DOHH2 (cell line): ENCODE data around the gene PRMT2.

Experiments used
- EZH2phosphoT487 ChIP-seq: fragments of 200-600 bp; sonication (generic); IDR thresholded peaks from 2 replicates; pipeline ENCODE4 v1.6.1; 2017; ENCODE audit warnings: borderline replicate concordance, mild to moderate bottlenecking, antibody characterized with exemption, low read length, moderate library complexity, mixed read lengths
- TF ChIP-seq, protein P1 (sequence below): fragments of 200-600 bp; sonication (generic); IDR thresholded peaks from one replicate; pipeline ENCODE4 v1.5.1; 2014; ENCODE audit warnings: antibody characterized with exemption, mild to moderate bottlenecking, low read depth, low read length; ENCODE audit not compliant: poor library complexity, severe bottlenecking

- TF ChIP-seq, protein P1, sequence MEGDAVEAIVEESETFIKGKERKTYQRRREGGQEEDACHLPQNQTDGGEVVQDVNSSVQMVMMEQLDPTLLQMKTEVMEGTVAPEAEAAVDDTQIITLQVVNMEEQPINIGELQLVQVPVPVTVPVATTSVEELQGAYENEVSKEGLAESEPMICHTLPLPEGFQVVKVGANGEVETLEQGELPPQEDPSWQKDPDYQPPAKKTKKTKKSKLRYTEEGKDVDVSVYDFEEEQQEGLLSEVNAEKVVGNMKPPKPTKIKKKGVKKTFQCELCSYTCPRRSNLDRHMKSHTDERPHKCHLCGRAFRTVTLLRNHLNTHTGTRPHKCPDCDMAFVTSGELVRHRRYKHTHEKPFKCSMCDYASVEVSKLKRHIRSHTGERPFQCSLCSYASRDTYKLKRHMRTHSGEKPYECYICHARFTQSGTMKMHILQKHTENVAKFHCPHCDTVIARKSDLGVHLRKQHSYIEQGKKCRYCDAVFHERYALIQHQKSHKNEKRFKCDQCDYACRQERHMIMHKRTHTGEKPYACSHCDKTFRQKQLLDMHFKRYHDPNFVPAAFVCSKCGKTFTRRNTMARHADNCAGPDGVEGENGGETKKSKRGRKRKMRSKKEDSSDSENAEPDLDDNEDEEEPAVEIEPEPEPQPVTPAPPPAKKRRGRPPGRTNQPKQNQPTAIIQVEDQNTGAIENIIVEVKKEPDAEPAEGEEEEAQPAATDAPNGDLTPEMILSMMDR, result no peak
- no peak for TF ChIP-seq EZH2phosphoT487
Measured at GRCh38 chr21:46648539-46648938, 13.1 kb downstream of the PRMT2 start.
